Liver (tissue), 9 donors: ENCODE measurements around the gene STPG4. TPM values are rescaled to one million over a fixed set of nuclear protein-coding genes. Genes with fewer than 3 reads are reported as not detected.
A peak's percentile ranks its signal among the peaks of the same experiment; 100 is the strongest.

Experiments
- DNase-seq: peaks from one replicate; pipeline ENCODE4 v3.0.0-alpha.2; 2017; ENCODE audit warnings: low spot score
- H3K27ac ChIP-seq, 2 donors: one replicate each; pipeline ENCODE4 v1.7.0; 2013; ENCODE audit warnings: inconsistent platforms in 2 of 2, low read length in 2 of 2, control low read depth in 1 of 2, low read depth in 1 of 2, mild to moderate bottlenecking in 1 of 2
- H3K27me3 ChIP-seq, 4 donors: one replicate each; pipeline versions ENCODE4 v1.6.1 to v1.7.0; 2013; ENCODE audit warnings: low read length in 3 of 4, inconsistent platforms in 1 of 4, mild to moderate bottlenecking in 1 of 4, moderate library complexity in 1 of 4; ENCODE audit not compliant: control insufficient read depth in 4 of 4, insufficient read depth in 4 of 4
- H3K36me3 ChIP-seq, 4 donors: one replicate each; pipeline versions ENCODE4 v1.6.1 to v1.7.0; 2013; ENCODE audit warnings: low read length in 3 of 4, mild to moderate bottlenecking in 3 of 4, low read depth in 1 of 4, moderate library complexity in 1 of 4; ENCODE audit not compliant: control insufficient read depth in 4 of 4, insufficient read depth in 3 of 4
- H3K4me1 ChIP-seq, 4 donors: one replicate each; pipeline versions ENCODE4 v1.6.1 to v1.7.0; 2013; ENCODE audit warnings: low read length in 3 of 4, mild to moderate bottlenecking in 3 of 4, moderate library complexity in 1 of 4; ENCODE audit not compliant: control insufficient read depth in 4 of 4, insufficient read depth in 4 of 4
- H3K4me3 ChIP-seq, 3 donors: one replicate each; pipeline versions ENCODE4 v1.6.1 to v1.7.0; 2013; ENCODE audit warnings: low read length in 3 of 3, control low read depth in 1 of 3, low read depth in 1 of 3, mild to moderate bottlenecking in 1 of 3
- H3K9ac ChIP-seq, 2 donors: one replicate each; pipeline ENCODE4 v1.7.0; 2013; ENCODE audit warnings: low read length in 2 of 2, mild to moderate bottlenecking in 2 of 2, moderate library complexity in 2 of 2, control low read depth in 1 of 2, low read depth in 1 of 2
- H3K9me3 ChIP-seq, 4 donors: one replicate each; pipeline versions ENCODE4 v1.6.1 to v1.7.0; 2013; ENCODE audit warnings: low read length in 3 of 4; ENCODE audit not compliant: control insufficient read depth in 4 of 4
- EGR1 ChIP-seq, 2 donors: IDR thresholded peaks; 2 replicates each; pipeline ENCODE4 v1.6.1; 2016 to 2018; ENCODE audit warnings: antibody characterized with exemption in 2 of 2, low read depth in 2 of 2
- FOXA1 ChIP-seq: IDR thresholded peaks from 2 replicates; pipeline ENCODE4 v1.6.1; 2016; ENCODE audit warnings: antibody characterized with exemption
- FOXA2 ChIP-seq: IDR thresholded peaks from 2 replicates; pipeline ENCODE4 v1.6.1; 2016; ENCODE audit warnings: antibody characterized with exemption
- GABPA ChIP-seq, 2 donors: IDR thresholded peaks in 1 of 2; conservative IDR thresholded peaks in 1 of 2; 2 replicates each; pipeline ENCODE4 v1.6.1; 2016; ENCODE audit warnings: antibody characterized with exemption in 2 of 2, mild to moderate bottlenecking in 1 of 2, moderate library complexity in 1 of 2
- HNF4A ChIP-seq, 2 donors: conservative IDR thresholded peaks; 2 replicates each; pipeline ENCODE4 v1.6.1; 2016; ENCODE audit warnings: antibody characterized with exemption in 2 of 2, mild to moderate bottlenecking in 2 of 2
- HNF4G ChIP-seq: IDR thresholded peaks from 2 replicates; pipeline ENCODE4 v1.6.1; 2016; ENCODE audit warnings: antibody characterized with exemption
- JUND ChIP-seq, 2 donors: IDR thresholded peaks; 2 replicates each; pipeline ENCODE4 v1.6.1; 2016; ENCODE audit warnings: antibody characterized with exemption in 2 of 2
- NR2F2 ChIP-seq: IDR thresholded peaks from 2 replicates; pipeline ENCODE4 v1.6.1; 2016; ENCODE audit warnings: antibody characterized with exemption
- RAD21 ChIP-seq, 2 donors: IDR thresholded peaks; 2 replicates each; pipeline ENCODE4 v1.6.1; 2016; ENCODE audit warnings: antibody characterized with exemption in 2 of 2, mild to moderate bottlenecking in 2 of 2
- RXRA ChIP-seq, 2 donors: IDR thresholded peaks; 2 replicates each; pipeline ENCODE4 v1.6.1; 2017 to 2018; ENCODE audit warnings: antibody characterized with exemption in 2 of 2, mild to moderate bottlenecking in 1 of 2
- SP1 ChIP-seq: IDR thresholded peaks from 2 replicates; pipeline ENCODE4 v1.6.1; 2018; ENCODE audit warnings: antibody characterized with exemption, mild to moderate bottlenecking
- TAF1 ChIP-seq: conservative IDR thresholded peaks from 2 replicates; pipeline ENCODE4 v1.6.1; 2016; ENCODE audit warnings: antibody characterized with exemption, mild to moderate bottlenecking
- YY1 ChIP-seq: IDR thresholded peaks from 2 replicates; pipeline ENCODE4 v1.6.1; 2016; ENCODE audit warnings: antibody characterized with exemption, mild to moderate bottlenecking
- WGBS: extraction: QIAGEN DNeasy Blood & Tissue Kit; methylation state at CpG from one replicate; pipeline ENCODE4 v1.1.7; 2013; 5-methylcytosine and 5-hydroxymethylcytosine counted together
- polyA plus RNA-seq, 2 donors: library from polyadenylated mRNA; stranded (reverse) in 1 of 2; unstranded in 1 of 2; fragments of 200-250 nt in 1 of 2; fragments of >200 nt in 1 of 2; fragmentation: Nextera tagmentation in 1 of 2; extraction: Ambion mirVana in 1 of 2; gene quantifications; one replicate each; pipeline versions ENCODE4 v1.2.1 to v1.2.3, GENCODE V29; 2013 to 2015
- total RNA-seq, 2 donors: library from RNA; depleted of rRNA; stranded (reverse); fragments of >200 nt; gene quantifications; one replicate each; pipeline ENCODE4 v1.2.3, GENCODE V29; 2014
- TF ChIP-seq, protein P1 (sequence below): IDR thresholded peaks from 2 replicates; pipeline ENCODE4 v1.6.1; 2016; ENCODE audit warnings: antibody characterized with exemption, mild to moderate bottlenecking
- TF ChIP-seq, protein P2 (sequence below): fragments of 150-350 bp; IDR thresholded peaks from 2 replicates; pipeline ENCODE4 v1.5.1; 2017; ENCODE audit warnings: improper control_type of control experiment, low read depth, low read length; ENCODE audit not compliant: missing input control
- TF ChIP-seq, protein P3 (sequence below): IDR thresholded peaks from 2 replicates; pipeline ENCODE4 v1.6.1; 2016; ENCODE audit warnings: antibody characterized with exemption
- TF ChIP-seq, protein P4 (sequence below): IDR thresholded peaks from 2 replicates; pipeline ENCODE4 v1.6.1; 2016; ENCODE audit warnings: antibody characterized with exemption
- donor health status: healthy.
- donor health status: healthy.
- donor health status: healthy.
- donor health status: healthy.
- donor health status: healthy.

The STPG4 gene
- total and polyA plus RNA-seq, 4 donors, result 0.25 TPM; not detected in 3

DNA sequence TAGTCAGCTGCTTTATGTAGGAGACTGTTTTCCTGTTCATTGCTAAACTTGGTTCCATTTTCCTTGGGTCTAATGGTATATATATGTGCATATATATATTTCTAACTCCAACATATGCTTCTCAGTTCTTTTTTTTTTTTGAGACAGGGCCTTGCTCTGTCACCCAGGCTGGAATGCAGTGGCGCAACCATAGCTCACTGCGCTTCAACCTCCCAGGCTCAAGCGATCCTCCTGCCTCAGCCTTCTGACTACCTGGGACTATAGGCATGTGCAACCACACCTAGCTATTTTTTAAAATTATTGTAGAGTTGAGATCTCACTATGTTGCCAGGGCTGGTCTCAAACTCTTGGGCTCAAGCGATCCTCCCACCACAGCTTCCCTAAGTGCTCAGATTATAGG lies 22.1 kb downstream of the STPG4 start (continued):
- TF ChIP-seq, protein P1, sequence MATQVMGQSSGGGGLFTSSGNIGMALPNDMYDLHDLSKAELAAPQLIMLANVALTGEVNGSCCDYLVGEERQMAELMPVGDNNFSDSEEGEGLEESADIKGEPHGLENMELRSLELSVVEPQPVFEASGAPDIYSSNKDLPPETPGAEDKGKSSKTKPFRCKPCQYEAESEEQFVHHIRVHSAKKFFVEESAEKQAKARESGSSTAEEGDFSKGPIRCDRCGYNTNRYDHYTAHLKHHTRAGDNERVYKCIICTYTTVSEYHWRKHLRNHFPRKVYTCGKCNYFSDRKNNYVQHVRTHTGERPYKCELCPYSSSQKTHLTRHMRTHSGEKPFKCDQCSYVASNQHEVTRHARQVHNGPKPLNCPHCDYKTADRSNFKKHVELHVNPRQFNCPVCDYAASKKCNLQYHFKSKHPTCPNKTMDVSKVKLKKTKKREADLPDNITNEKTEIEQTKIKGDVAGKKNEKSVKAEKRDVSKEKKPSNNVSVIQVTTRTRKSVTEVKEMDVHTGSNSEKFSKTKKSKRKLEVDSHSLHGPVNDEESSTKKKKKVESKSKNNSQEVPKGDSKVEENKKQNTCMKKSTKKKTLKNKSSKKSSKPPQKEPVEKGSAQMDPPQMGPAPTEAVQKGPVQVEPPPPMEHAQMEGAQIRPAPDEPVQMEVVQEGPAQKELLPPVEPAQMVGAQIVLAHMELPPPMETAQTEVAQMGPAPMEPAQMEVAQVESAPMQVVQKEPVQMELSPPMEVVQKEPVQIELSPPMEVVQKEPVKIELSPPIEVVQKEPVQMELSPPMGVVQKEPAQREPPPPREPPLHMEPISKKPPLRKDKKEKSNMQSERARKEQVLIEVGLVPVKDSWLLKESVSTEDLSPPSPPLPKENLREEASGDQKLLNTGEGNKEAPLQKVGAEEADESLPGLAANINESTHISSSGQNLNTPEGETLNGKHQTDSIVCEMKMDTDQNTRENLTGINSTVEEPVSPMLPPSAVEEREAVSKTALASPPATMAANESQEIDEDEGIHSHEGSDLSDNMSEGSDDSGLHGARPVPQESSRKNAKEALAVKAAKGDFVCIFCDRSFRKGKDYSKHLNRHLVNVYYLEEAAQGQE, result no peak
- no peak for TF ChIP-seq TAF1
- no peak for TF ChIP-seq HNF4G
- no peak for TF ChIP-seq RAD21 (IDR thresholded peaks at IDR 0.05)
- no peak for TF ChIP-seq FOXA2
- TF ChIP-seq GABPA (IDR thresholded peaks at IDR 0.05 in 1 of 2, conservative IDR thresholded peaks at IDR 0.05 in 1 of 2), result no peak

DNA sequence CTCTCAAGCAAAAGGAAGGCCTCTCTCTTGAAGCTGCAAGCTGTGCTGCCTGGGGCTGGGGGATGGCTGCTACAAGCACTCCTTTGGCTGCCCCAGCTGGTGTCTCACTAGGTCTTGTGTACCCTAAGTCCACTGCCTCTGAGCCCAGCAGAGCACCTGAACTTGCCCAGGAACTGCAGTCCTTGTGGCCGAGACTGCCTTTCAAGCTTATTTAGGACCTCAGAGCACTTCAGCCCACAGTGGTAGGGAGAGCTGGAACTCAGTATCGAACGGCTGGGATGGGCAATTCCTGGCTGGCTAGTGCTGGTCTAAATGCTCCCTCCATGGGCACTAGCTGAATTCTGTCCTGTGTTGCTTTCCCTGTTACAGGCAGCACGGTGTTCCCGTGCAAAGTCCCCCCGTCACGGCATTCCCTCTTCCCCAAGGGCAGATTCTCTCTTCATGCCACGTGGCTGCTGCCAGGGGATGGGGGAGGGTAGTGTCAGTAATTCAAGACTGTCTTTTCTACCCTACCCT lies 25.9 kb downstream of the STPG4 start:
- Histone ChIP-seq H3K27ac (no peak overlapping the region), H3K36me3 (no peaks in the 10 kb centered on the region), H3K27me3 (no peaks in the 10 kb centered on the region), H3K9ac (peak overlapping the region in 1 of 2 donors; percentile 7), H3K4me3 (no peak overlapping the region), H3K9me3 (no peaks in the 10 kb centered on the region), H3K4me1 (no peaks in the 10 kb centered on the region)
- WGBS, result 86% methylated on average over 8 of the region's 8 CpGs
- no peak for TF ChIP-seq JUND (IDR thresholded peaks at IDR 0.05)
- TF ChIP-seq, protein P2, sequence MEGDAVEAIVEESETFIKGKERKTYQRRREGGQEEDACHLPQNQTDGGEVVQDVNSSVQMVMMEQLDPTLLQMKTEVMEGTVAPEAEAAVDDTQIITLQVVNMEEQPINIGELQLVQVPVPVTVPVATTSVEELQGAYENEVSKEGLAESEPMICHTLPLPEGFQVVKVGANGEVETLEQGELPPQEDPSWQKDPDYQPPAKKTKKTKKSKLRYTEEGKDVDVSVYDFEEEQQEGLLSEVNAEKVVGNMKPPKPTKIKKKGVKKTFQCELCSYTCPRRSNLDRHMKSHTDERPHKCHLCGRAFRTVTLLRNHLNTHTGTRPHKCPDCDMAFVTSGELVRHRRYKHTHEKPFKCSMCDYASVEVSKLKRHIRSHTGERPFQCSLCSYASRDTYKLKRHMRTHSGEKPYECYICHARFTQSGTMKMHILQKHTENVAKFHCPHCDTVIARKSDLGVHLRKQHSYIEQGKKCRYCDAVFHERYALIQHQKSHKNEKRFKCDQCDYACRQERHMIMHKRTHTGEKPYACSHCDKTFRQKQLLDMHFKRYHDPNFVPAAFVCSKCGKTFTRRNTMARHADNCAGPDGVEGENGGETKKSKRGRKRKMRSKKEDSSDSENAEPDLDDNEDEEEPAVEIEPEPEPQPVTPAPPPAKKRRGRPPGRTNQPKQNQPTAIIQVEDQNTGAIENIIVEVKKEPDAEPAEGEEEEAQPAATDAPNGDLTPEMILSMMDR, result no peak
- TF ChIP-seq FOXA1, result no peak
- no peak for TF ChIP-seq HNF4G
- no peak for TF ChIP-seq NR2F2
- TF ChIP-seq RAD21 (IDR thresholded peaks at IDR 0.05), result no peak
- no peak for TF ChIP-seq RXRA (IDR thresholded peaks at IDR 0.05)
- TF ChIP-seq, protein P3, sequence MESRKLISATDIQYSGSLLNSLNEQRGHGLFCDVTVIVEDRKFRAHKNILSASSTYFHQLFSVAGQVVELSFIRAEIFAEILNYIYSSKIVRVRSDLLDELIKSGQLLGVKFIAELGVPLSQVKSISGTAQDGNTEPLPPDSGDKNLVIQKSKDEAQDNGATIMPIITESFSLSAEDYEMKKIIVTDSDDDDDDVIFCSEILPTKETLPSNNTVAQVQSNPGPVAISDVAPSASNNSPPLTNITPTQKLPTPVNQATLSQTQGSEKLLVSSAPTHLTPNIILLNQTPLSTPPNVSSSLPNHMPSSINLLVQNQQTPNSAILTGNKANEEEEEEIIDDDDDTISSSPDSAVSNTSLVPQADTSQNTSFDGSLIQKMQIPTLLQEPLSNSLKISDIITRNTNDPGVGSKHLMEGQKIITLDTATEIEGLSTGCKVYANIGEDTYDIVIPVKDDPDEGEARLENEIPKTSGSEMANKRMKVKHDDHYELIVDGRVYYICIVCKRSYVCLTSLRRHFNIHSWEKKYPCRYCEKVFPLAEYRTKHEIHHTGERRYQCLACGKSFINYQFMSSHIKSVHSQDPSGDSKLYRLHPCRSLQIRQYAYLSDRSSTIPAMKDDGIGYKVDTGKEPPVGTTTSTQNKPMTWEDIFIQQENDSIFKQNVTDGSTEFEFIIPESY, result no peak
- TF ChIP-seq YY1, result no peak
- TF ChIP-seq, protein P4, sequence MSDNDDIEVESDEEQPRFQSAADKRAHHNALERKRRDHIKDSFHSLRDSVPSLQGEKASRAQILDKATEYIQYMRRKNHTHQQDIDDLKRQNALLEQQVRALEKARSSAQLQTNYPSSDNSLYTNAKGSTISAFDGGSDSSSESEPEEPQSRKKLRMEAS, result no peak
- TF ChIP-seq FOXA2, result no peak
- TF ChIP-seq GABPA (IDR thresholded peaks at IDR 0.05 in 1 of 2, conservative IDR thresholded peaks at IDR 0.05 in 1 of 2), result no peak
- TF ChIP-seq HNF4A (conservative IDR thresholded peaks at IDR 0.05), result no peak
- TF ChIP-seq, protein P1, result no peak
- no peak for TF ChIP-seq TAF1
- TF ChIP-seq SP1, result no peak
- no peak for TF ChIP-seq EGR1 (IDR thresholded peaks at IDR 0.05; ENCODE audit: low read depth in 2 of 2)
- no peak for DNase-seq
